Progenitor cell of endocrine pancreas (in vitro differentiated cells): ENCODE data around the gene UBTD1. TPM values are rescaled to one million over a fixed set of nuclear protein-coding genes. Genes with fewer than 3 reads are reported as not detected.
"Not testable (repeated sequence)": the region's sequence is repeated elsewhere in the genome, so short reads cannot be mapped to it uniquely, and the experiment has no call there.

Source experiments
- DNase-seq: peaks from one replicate; pipeline ENCODE4 v3.0.0; 2021; ENCODE audit warnings: low spot score; ENCODE audit not compliant: unreplicated experiment
- H3K27ac Mint-ChIP-seq: 2 replicates; pipeline ENCODE4 v1.8.0; 2021; ENCODE audit warnings: mild to moderate bottlenecking, moderate library complexity, mixed read lengths
- H3K27me3 Mint-ChIP-seq: 2 replicates; pipeline ENCODE4 v1.8.0; 2021; ENCODE audit warnings: mixed read lengths
- H3K36me3 Mint-ChIP-seq: 2 replicates; pipeline ENCODE4 v1.8.0; 2022; ENCODE audit warnings: mixed read lengths; ENCODE audit not compliant: insufficient read depth
- H3K4me1 Mint-ChIP-seq: 2 replicates; pipeline ENCODE4 v1.8.0; 2021; ENCODE audit warnings: low read depth, mixed read lengths
- H3K4me3 Mint-ChIP-seq: 2 replicates; pipeline ENCODE4 v1.8.0; 2021; ENCODE audit warnings: low read depth, mild to moderate bottlenecking, moderate library complexity, mixed read lengths
- H3K9me3 Mint-ChIP-seq: 2 replicates; pipeline ENCODE4 v1.8.0; 2021; ENCODE audit warnings: low read depth, mixed read lengths
- total RNA-seq: library from RNA; stranded (reverse); gene quantifications from 2 replicates; pipeline ENCODE4 v1.2.1, GENCODE V29; 2021
- TF ChIP-seq, protein P1 (sequence below): fragments of 200-600 bp; sonication (generic); IDR thresholded peaks from one replicate; pipeline ENCODE4 v1.5.0; 2021; ENCODE audit warnings: antibody characterized with exemption, mild to moderate bottlenecking; ENCODE audit not compliant: unreplicated experiment

Gene UBTD1
- total RNA-seq, 1 donor from 2014 or later = 9.0 TPM

DNA sequence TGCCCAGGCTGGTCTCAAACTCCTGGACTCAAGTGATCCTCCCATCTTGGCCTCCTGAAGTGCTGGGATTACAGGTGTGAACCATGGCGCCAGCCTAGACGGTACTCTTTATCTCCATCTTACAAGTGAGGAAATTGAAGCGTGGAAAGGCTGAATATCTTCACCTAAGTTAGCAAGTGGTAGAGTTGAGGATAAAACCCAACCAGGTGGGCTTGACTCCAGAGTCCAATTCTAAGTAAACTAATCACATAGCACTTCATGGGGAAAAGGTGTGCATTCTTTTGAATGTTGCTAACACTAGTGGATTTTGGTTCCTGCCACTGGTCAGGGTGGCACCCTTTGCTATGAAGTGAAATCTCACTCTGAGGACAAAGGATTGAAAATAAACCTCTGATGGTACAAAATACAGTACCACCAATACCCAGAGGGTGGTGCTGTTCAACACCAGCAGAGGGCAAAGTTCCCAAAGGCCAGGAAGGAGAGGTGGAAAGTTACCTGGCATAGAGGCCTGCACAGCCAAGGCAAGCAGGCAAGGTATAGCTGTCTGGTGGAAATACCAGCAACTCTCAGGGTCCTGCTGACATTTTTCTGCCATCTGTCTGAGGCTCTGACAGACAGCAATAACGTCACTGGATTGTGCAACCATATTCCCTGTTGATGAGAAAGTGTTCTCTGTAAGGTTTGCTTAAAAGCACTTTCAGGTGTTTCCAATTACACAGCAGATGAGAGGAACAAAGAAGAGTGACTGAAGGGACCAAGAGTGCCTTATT, 35.2 kb upstream of the UBTD1 start:
- TF ChIP-seq, protein P1, sequence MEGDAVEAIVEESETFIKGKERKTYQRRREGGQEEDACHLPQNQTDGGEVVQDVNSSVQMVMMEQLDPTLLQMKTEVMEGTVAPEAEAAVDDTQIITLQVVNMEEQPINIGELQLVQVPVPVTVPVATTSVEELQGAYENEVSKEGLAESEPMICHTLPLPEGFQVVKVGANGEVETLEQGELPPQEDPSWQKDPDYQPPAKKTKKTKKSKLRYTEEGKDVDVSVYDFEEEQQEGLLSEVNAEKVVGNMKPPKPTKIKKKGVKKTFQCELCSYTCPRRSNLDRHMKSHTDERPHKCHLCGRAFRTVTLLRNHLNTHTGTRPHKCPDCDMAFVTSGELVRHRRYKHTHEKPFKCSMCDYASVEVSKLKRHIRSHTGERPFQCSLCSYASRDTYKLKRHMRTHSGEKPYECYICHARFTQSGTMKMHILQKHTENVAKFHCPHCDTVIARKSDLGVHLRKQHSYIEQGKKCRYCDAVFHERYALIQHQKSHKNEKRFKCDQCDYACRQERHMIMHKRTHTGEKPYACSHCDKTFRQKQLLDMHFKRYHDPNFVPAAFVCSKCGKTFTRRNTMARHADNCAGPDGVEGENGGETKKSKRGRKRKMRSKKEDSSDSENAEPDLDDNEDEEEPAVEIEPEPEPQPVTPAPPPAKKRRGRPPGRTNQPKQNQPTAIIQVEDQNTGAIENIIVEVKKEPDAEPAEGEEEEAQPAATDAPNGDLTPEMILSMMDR = peak; percentile 86
- H3K27me3 Mint-ChIP-seq = no peaks in the 10 kb centered on the region
- no peaks in the 10 kb centered on the region for H3K9me3 Mint-ChIP-seq
- H3K36me3 Mint-ChIP-seq = peaks cover 24% of the 10 kb centered on the region
- no peak overlapping the region for H3K4me3 Mint-ChIP-seq
- peak; percentile 47 for DNase-seq
- H3K4me1 Mint-ChIP-seq = peaks cover 2% of the 10 kb centered on the region
- peak overlapping the region; percentile 71 for H3K27ac Mint-ChIP-seq

DNA sequence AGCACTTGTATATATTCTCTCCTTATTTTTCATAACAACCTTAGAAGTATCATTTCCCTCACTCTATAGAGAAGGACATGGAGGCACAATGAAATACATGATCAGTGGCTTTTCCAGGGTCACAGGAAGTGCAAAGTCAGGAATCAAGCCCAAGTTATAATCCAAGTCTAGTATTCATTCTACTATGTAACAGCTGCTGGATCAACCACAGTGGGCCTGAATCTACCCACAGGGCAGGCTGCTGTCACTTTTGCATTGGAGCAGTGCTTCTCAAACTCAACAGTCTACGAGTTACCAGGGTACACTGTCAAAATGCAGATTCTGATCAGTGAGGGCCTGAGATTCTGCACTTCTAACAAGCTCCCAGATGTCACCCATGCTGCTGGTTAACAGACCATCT, 34.5 kb upstream of the UBTD1 start:
- H3K27me3 Mint-ChIP-seq = no peaks in the 10 kb centered on the region
- H3K4me1 Mint-ChIP-seq = peaks cover 2% of the 10 kb centered on the region
- H3K4me3 Mint-ChIP-seq = no peak overlapping the region
- H3K9me3 Mint-ChIP-seq = no peaks in the 10 kb centered on the region
- H3K27ac Mint-ChIP-seq = no peak overlapping the region
- DNase-seq = no peak
- peaks cover 22% of the 10 kb centered on the region for H3K36me3 Mint-ChIP-seq
- TF ChIP-seq, protein P1 = no peak

GRCh38 chr10:97465982-97466381, 32.7 kb upstream of the UBTD1 start:
- H3K9me3 Mint-ChIP-seq = no peaks in the 10 kb centered on the region
- H3K4me1 Mint-ChIP-seq = peaks cover 2% of the 10 kb centered on the region
- no peak overlapping the region for H3K27ac Mint-ChIP-seq
- peaks cover 20% of the 10 kb centered on the region for H3K36me3 Mint-ChIP-seq
- no peak overlapping the region for H3K4me3 Mint-ChIP-seq
- no peak for DNase-seq
- H3K27me3 Mint-ChIP-seq = no peaks in the 10 kb centered on the region
- TF ChIP-seq, protein P1 = no peak

DNA sequence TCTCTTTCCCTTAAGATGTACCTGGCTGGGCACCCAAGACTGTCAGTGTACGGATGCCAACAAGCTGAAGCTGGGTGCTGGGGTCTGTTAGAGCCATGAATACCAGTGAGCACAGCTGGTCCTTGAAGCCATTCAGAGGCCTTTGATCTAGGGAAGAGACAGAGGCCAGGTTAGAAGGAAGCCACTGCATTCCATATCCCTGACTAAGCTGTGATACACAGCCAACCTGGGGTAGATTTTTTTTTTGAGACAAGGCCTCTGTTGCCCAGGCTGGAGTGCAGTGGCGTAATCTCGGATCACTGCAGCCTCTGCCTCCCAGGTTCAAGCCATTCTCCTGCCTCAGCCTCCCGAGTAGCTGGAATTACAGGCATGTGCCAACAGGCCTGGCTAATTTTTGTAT, 32.0 kb upstream of the UBTD1 start:
- H3K4me1 Mint-ChIP-seq = peaks cover 2% of the 10 kb centered on the region
- no peak for DNase-seq
- H3K4me3 Mint-ChIP-seq = no peak overlapping the region
- H3K27me3 Mint-ChIP-seq = no peaks in the 10 kb centered on the region
- no peak overlapping the region for H3K27ac Mint-ChIP-seq
- peaks cover 20% of the 10 kb centered on the region for H3K36me3 Mint-ChIP-seq
- TF ChIP-seq, protein P1 = no peak
- no peaks in the 10 kb centered on the region for H3K9me3 Mint-ChIP-seq

DNA sequence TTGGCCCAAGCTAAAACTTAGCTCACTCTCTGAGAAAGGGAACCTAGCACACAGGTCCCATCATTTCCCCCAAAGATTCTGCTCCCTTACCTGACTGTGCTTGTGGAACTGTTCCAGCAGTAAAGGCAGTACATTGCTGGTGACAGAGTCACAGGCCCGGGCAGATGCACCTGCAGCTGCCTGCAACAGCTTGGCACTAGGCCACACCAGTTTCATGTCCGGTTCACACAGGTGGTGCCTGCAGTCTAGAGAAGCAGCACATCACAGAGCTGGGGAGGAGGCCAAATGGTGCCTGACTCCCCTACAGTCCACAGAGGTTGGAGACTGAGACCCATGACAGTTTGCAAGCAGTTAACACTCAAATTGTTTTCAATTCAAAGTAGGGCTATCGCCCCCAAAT, 30.6 kb upstream of the UBTD1 start:
- H3K4me1 Mint-ChIP-seq = peaks cover 2% of the 10 kb centered on the region
- H3K36me3 Mint-ChIP-seq = peaks cover 16% of the 10 kb centered on the region
- no peak overlapping the region for H3K4me3 Mint-ChIP-seq
- H3K27me3 Mint-ChIP-seq = no peaks in the 10 kb centered on the region
- no peak overlapping the region for H3K27ac Mint-ChIP-seq
- DNase-seq = no peak
- H3K9me3 Mint-ChIP-seq = no peaks in the 10 kb centered on the region
- TF ChIP-seq, protein P1 = no peak

DNA sequence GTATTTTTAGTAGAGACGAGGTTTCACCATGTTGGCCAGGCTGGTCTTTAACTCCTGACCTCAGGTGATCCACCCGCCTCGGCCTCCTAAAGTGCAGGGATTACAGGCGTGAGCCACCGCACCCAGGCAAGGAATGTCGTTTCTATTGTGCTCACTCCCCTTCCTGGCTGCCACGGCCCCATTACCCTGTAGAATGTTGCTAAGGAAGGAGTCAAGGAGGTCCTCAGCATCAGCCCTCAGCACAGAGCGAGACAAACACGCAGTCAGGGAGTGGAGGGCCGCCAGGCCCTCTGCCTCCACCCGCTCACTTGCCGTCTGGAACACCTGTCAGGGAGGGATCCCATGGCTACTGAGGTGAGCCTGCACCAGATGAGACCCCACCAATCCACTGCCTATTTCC, 29.9 kb upstream of the UBTD1 start:
- not testable (repeated sequence) for H3K4me1 Mint-ChIP-seq, DNase-seq, H3K9me3 Mint-ChIP-seq, H3K4me3 Mint-ChIP-seq, H3K27me3 Mint-ChIP-seq
- H3K36me3 Mint-ChIP-seq = peaks cover 18% of the 10 kb centered on the region
- H3K27ac Mint-ChIP-seq = peak overlapping the region; percentile 71
